Neutrophil (primary cell): ENCODE data around the gene EVPL.

Experiments
- H3K27ac ChIP-seq: fragments of 200-600 bp; sonication (generic); 2 replicates; pipeline ENCODE4 v1.5.1; 2016; ENCODE audit warnings: mild to moderate bottlenecking, moderate library complexity
- H3K27me3 ChIP-seq: fragments of 200-600 bp; sonication (generic); 2 replicates; pipeline ENCODE4 v1.6.0; 2016; ENCODE audit warnings: mild to moderate bottlenecking
- H3K36me3 ChIP-seq: fragments of 200-600 bp; sonication (generic); 2 replicates; pipeline ENCODE4 v1.5.1; 2017
- H3K4me1 ChIP-seq, 2 experiments: fragments of 200-600 bp in 1 of 2; sonication (generic) in 1 of 2; 1 replicate in 1 of 2; 2 replicates in 1 of 2; pipeline versions ENCODE4 v1.5.1 to v1.6.1; 2013 to 2016; ENCODE audit warnings: low read depth in 1 of 2, low read length in 1 of 2, mild to moderate bottlenecking in 1 of 2, moderate library complexity in 1 of 2; ENCODE audit not compliant: control insufficient read depth in 1 of 2, insufficient read depth in 1 of 2
- H3K4me3 ChIP-seq, 2 experiments: fragments of 200-600 bp in 1 of 2; sonication (generic) in 1 of 2; 1 replicate in 1 of 2; 2 replicates in 1 of 2; pipeline ENCODE4 v1.5.1; 2013 to 2016; ENCODE audit warnings: low read depth in 1 of 2, low read length in 1 of 2, mild to moderate bottlenecking in 1 of 2, moderate library complexity in 1 of 2
- H3K9me3 ChIP-seq: fragments of 200-600 bp; sonication (generic); 2 replicates; pipeline ENCODE4 v1.5.1; 2016
- CTCF ChIP-seq: fragments of 200-600 bp; sonication (generic); IDR thresholded peaks from 2 replicates; pipeline ENCODE4 v1.5.1; 2016; ENCODE audit warnings: antibody characterized with exemption

Gene EVPL

DNA sequence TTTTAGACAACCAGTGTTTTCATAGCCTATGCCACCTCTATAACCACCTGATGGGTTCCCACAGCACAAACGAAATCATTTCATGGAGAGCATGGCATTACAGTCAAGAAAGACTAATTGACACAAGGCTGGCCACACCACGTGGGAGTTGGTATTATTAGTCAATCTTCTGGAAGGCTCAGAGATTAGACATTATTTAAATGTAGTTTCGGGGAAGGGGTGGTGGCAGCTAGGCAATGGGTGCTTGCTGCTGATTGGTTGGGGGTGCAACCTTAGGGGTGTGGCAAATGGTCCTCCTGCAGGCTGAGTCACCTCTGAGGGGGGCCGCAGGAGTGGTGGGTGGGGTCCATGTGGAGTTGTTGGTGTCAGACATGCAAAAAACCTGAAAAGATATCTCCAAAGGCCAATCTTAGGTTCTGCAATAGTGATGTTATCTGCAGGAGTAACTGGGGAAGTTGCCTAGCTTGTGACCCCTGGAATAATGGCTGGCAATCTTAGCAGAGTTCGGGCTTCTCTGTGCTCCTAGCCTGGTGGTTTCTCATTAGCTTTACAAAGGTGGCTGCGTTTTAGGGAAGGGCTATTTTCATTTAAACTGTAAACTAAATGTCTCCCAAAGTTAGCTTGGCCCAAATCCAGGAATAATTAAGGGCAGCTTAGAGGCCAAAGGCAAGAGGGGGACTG lies 43.5 kb downstream of the EVPL start:
- no peaks in the 10 kb centered on the region for H3K36me3 ChIP-seq
- peaks cover 11 to 19% of the 10 kb centered on the region in 2 experiments for H3K4me1 ChIP-seq
- TF ChIP-seq CTCF = no peak
- H3K4me3 ChIP-seq = no peak overlapping the region
- H3K27me3 ChIP-seq = no peaks in the 10 kb centered on the region
- H3K9me3 ChIP-seq = no peaks in the 10 kb centered on the region
- no peak overlapping the region for H3K27ac ChIP-seq

DNA sequence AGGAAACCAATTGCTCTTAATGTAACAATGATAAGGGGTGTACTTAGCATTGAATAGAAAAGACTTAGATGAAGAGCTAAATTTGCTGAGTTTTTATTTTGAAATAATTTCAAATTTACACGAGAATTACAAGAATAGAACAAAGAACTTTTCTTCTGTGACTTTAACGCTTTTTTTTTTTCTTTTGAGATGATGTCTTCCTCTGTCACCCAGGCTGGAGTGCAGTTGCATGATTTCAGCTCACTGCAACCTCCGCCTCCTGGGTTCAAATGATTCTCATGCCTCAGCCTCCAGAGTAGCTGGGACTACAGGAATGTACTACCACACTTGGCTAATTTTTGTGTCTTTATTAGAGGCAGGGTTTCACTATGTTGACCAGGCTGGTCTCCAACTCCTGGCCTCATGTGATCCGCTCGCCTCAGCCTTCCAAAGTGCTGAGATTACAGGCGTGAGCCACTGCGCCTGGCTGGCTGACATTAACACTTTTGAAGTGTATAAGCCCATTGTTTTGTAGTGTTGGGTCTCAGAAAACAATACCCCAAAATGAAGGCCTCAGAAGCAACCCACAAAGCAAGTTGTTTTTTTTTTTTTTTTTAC lies 46.0 kb downstream of the EVPL start:
- Histone ChIP-seq H3K4me1 (peaks cover 28 to 43% of the 10 kb centered on the region in 2 experiments), H3K4me3 (no peak overlapping the region), H3K9me3 (no peaks in the 10 kb centered on the region), H3K36me3 (peaks cover 14% of the 10 kb centered on the region), H3K27ac (peak overlapping the region; percentile 98), H3K27me3 (no peaks in the 10 kb centered on the region)
- TF ChIP-seq CTCF = no peak

DNA sequence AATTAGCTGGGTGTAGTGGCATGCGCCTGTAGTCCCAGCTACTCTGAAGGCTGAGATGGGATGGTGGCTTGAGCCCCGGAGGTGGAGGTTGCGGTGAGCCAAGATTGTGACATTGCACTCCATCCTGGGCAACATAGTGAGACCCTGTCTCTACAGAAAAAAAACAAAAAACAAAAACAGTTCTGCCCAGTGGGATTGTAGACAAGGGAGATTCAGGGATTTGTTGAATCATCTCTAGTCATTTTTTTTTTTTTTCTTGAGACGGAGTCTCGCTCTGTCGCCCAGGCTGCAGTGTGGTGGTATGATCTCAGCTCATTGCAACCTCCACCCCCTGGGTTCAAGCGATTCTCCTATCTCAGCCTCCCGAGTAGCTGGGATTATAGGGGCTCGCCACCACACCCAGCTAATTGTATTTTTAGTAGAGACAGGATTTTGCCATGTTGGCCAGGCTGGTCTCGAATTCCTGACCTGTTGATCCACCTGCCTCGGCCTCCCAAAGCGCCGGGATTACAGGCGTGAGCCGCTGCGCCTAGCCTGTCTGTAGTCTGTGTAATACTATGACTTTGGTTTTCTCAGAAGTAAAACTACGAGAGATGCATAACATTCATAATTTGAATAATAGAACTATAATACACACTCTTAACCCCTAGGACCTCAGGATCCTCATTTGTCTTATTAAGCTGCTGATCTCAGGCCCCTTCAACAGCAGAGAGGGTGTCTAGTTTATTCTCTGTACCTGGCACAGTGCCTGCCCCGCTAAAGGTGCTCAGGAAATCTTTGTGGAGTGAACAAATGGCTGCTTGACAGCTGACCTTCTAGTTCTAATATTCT lies 46.7 kb downstream of the EVPL start:
- H3K9me3 ChIP-seq = no peaks in the 10 kb centered on the region
- H3K27ac ChIP-seq = peak overlapping the region; percentile 98
- H3K27me3 ChIP-seq = no peaks in the 10 kb centered on the region
- peaks cover 22% of the 10 kb centered on the region for H3K36me3 ChIP-seq
- no peak for TF ChIP-seq CTCF
- H3K4me3 ChIP-seq = peak overlapping the region; percentile 97 to 100
- H3K4me1 ChIP-seq = peaks cover 35 to 50% of the 10 kb centered on the region in 2 experiments

- no peak for TF ChIP-seq CTCF
- Histone ChIP-seq H3K4me1 (peaks cover 39 to 55% of the 10 kb centered on the region in 2 experiments), H3K4me3 (peak overlapping the region; percentile 97 to 100), H3K36me3 (peaks cover 25% of the 10 kb centered on the region), H3K27ac (peak overlapping the region; percentile 98), H3K9me3 (no peaks in the 10 kb centered on the region), H3K27me3 (no peaks in the 10 kb centered on the region)
These were observed 47.4 kb downstream of the EVPL start for GRCh38 chr17:75979705-75980187.

GRCh38 chr17:75978938-75979704 lies 48.0 kb downstream of the EVPL start, which contains the start of the genes ACOX1 and TEN1:
ACOX1 (minus strand) TSS chr17:75979166; CDS start chr17:75979073, 93 bp downstream.
TEN1 (plus strand) TSS chr17:75979240; CDS start chr17:75986193, 6,953 bp downstream.
- TF ChIP-seq CTCF = peak; percentile 75
- Histone ChIP-seq H3K36me3 (peaks cover 31% of the 10 kb centered on the region), H3K27me3 (no peaks in the 10 kb centered on the region), H3K9me3 (no peaks in the 10 kb centered on the region), H3K4me3 (peak within 1 kb of the TSS; percentile 97 to 100), H3K4me1 (peaks cover 45 to 60% of the 10 kb centered on the region in 2 experiments), H3K27ac (peak within 1 kb of the TSS; percentile 98)
